GM21528 (cell line): ENCODE data around the gene LILRA1.
"Not testable (repeated sequence)": the region's sequence is repeated elsewhere in the genome, so short reads cannot be mapped to it uniquely, and the experiment has no call there.

Experiments used
- ATAC-seq: cut with Tn5 transposase; IDR thresholded peaks from one replicate; pipeline ENCODE4 v1.9.1; 2021; ENCODE audit warnings: mild to moderate bottlenecking, moderate library complexity; ENCODE audit not compliant: unreplicated experiment, low FRiP score

LILRA1 gene

DNA sequence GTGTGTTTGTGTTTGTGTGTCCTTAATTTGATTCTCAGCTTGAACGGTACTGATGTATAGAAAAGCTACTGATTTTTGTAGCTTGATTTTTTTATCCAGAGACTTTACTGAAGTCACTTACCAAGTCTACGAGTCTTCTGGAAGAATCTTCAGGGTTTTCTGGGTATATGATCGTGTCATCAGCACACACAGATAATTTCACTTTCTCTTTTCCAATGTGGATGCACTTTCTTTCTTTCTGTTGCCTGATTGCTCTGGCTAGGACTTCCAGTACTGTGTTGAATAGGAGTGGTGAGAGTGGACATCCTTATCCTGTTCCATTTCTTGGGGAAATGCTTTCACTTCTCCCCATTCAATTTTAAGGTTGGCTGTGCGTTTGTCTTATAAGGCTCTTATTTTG, 29.0 kb downstream of the LILRA1 start:
- ATAC-seq: no peak

DNA sequence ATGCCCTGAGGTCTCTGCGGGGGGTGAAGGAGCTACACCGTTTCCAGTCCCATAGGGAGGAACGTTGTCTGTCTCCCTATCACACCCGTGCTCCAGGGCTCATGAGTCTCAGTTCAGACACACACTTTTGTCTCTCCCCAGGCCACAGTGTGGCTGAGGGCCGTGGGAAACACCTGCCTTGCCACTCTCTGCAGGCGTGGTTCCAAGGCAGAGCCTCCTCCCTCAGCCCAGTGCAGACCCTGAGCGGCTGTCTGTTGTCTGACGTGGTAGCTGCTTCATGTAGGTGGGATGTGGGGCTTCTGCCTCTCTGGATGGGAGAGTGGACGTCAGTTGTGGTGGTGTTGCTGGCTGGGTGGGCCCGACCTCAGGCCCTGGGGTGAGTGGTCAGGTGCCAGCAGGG, 30.8 kb downstream of the LILRA1 start:
- not testable (repeated sequence) for ATAC-seq

DNA sequence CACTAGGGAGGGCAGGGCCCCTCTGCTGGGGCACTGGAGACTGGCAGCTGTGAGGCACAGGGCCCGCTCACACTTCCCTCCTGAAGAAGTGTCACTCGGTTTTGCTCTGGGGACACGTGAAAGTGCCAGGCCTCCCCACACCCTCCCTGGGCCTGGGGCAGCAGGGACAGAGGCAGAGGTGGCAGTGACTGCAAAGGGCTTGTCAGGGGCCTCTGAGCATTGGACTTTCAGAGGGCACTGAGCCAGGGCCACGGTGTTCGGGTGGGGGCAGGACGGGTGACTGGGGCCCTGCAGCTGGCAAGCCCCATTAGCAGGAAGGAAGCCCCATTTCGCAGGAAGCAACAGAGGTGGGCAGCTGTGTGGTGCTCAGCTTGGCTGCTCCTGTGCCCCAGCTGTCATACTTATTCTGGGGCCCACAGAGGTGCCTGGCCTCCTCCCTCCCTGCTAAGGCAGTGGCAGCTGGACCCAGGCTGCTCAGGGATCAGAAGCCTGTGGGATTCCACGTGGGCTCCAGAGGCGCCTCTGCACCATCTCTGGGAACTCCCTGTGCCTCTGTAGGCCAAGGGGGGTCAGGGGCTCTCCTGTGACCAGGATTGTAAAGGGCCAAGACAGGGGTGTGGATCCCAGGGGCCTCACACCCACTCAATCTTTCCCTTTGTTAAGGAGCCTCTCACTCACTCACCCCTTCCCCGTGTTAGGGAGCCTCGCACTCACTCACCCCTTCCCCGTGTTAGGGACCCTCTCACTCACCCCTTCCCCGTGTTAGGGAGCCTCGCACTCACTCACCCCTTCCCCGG, 31.7 kb downstream of the LILRA1 start:
- ATAC-seq: not testable (repeated sequence)

DNA sequence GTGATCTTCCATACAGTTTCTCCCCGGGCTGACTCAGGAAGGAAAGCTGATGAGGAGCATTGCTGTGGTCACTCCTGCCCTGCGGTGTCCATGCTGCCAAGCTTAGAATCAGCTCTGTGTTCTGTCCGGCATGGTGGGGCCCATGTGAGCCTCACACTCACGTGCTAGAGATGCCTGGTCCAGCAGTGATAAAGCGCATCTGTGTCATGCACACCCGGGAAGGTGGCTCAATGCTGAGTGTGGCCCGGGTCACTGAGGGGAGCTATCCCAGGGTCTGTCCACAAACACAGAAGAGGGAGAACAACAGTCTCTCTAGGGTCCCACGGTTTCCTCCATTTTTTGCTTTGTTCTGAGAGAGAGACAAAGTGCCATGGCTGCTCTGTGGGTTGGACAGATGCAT, 33.3 kb downstream of the LILRA1 start:
- ATAC-seq: no peak

DNA sequence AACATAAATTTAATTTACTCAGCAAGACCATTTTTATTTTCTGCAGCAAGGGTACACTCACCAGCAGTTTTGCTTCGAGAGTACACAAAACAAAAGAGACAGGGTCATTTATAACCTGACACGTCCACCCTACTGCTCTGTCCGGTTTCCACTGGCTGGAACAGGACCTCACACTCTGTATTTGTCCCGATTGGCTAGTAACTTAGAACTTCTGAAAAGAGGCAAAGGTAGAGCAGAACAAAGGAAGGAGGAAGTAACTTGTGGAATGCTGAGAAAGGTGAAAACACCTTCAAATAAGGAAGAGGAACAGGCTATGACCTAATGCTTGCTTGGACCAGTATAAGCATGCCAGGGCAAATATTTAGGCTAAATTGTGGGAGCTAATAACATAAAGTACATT, 34.5 kb downstream of the LILRA1 start:
- not testable (repeated sequence) for ATAC-seq

DNA sequence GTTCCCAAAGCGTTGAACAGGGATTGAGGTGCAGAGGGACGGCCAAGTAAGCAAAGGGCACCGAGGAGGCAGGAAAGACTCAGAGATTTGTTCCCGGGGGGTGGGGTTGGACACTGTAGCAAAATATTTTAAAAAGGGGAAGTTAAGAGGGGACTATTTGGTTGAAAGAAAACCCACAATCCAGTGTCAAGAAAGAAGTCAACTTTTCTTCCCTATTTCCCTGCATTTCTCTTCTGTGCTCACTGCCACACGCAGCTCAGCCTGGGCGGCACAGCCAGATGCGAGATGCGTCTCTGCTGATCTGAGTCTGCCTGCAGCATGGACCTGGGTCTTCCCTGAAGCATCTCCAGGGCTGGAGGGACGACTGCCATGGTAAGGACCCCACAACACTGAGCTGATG, 36.8 kb downstream of the LILRA1 start, which contains the start of gene LILRB1:
Gene LILRB1, plus strand, starts transcription at position 223 of the 400 bp plus-strand sequence. CDS start 590 bp downstream, outside the sequence.
- not testable (repeated sequence) for ATAC-seq

DNA sequence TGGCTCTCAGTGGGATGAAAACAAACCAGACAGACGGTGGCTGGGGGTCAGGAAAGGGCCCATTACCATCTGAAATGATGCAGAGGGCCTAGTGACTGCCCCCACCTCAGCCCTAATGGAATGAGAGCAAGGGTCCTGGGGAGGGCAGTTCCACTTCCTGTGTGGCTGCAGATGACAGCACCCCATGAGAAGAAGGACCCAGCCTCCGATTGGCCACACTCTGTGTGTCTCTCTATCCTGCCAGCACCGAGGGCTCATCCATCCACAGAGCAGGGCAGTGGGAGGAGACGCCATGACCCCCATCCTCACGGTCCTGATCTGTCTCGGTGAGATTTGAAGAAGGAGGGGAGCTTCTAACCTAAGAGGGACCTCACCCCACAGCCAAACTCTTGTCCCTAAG, 37.4 kb downstream of the LILRA1 start:
- no peak for ATAC-seq

DNA sequence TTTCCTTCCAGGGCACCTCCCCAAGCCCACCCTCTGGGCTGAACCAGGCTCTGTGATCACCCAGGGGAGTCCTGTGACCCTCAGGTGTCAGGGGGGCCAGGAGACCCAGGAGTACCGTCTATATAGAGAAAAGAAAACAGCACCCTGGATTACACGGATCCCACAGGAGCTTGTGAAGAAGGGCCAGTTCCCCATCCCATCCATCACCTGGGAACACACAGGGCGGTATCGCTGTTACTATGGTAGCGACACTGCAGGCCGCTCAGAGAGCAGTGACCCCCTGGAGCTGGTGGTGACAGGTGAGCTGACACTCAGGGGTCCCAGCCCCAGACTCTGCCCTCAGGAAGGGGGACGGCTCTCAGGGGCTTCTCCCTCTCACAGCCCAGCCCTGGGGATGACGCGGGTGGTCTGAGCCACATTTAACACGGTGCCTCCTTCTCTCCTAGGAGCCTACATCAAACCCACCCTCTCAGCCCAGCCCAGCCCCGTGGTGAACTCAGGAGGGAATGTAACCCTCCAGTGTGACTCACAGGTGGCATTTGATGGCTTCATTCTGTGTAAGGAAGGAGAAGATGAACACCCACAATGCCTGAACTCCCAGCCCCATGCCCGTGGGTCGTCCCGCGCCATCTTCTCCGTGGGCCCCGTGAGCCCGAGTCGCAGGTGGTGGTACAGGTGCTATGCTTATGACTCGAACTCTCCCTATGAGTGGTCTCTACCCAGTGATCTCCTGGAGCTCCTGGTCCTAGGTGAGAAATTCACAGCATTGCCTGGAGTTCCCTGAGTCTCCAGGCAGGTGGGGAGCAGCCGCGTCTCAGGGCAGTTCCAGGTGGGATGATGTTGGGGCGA, 38.3 kb downstream of the LILRA1 start:
- ATAC-seq: not testable (repeated sequence)

DNA sequence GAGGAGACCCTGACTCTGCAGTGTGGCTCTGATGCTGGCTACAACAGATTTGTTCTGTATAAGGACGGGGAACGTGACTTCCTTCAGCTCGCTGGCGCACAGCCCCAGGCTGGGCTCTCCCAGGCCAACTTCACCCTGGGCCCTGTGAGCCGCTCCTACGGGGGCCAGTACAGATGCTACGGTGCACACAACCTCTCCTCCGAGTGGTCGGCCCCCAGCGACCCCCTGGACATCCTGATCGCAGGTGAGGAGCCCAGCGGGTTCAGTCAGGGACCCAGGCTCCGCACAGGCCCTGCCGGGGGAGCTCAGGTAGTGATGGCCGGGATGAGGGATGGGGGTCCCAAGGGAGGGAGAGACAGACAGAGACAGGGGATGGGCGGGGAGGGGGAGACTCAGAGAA, 39.1 kb downstream of the LILRA1 start:
- ATAC-seq: not testable (repeated sequence)

DNA sequence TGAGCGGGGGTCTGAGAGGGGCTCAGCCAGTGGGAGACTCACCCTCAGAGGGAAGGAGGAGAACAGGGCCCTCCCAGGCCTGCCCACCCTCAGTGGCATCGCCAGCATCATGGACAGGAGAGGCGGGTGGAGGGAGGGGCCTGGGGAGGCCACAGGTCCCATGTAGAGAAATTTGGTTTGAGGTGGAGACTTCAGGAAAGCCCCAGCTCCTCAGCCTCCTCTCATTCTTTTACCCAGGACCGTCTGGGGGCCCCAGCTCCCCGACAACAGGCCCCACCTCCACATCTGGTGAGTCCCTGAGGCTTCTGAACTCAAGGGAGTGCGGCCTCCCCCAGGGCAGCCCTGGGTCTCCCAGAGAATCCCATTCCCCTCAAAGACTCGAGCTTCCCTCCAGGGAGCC, 40.0 kb downstream of the LILRA1 start:
- no peak for ATAC-seq

DNA sequence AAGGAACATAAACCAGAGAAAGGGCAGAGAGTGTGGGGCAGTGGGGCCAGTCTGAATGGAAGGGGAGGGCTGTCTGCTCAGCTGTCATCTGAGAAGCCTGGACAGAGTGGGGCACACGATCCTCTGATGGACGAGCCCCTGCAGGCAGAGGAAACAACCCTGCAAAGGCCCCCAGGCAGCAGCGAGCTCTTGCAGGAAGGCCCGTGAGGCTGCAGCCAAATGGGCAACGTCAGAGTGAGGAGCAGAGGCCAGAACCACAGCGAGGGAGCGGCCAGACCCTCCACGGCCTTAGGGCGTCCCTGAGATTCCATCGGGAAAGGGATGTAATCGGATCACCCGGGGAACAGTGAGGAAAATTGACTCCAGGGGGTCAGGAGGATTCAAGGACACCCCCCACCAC, 42.6 kb downstream of the LILRA1 start:
- ATAC-seq: not testable (repeated sequence)

DNA sequence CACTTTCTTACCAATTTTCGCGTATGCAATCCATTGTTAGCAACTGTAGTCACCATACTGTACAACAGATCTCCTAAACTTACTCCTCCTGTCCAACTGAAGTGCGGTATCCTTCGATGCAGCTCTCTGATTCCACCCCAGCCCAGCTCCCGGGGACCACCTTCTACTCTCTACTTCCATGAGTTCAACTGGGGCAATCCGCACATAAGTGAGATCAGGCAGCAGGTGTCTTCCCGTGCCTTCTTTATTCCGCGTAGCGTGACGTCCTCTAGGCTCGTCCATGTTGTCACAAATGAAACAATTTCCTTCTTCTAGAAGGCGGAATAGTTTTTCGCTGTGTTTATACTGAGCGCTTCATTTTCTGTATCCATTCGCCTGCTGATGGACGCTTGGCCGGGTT, 45.3 kb downstream of the LILRA1 start:
- ATAC-seq: no peak

DNA sequence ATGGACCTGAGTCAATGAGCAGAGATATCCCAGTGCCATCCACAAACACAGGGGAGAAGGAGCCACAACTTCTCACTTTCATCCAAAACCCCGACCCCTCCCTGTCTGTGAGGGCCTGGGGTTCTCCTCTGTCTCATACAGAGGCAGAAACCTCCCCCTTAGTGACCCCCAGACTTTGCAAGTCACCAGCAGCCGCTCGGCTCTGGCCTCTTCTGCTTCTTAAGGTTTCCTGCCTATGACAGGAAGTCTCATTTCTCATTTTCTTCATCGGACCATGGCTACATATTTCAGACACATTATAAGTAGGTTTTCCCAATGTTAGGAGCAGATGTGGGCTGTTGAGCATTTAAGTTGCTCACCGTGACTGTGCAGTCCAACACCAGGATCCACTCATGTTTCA, 49.5 kb downstream of the LILRA1 start:
- not testable (repeated sequence) for ATAC-seq

DNA sequence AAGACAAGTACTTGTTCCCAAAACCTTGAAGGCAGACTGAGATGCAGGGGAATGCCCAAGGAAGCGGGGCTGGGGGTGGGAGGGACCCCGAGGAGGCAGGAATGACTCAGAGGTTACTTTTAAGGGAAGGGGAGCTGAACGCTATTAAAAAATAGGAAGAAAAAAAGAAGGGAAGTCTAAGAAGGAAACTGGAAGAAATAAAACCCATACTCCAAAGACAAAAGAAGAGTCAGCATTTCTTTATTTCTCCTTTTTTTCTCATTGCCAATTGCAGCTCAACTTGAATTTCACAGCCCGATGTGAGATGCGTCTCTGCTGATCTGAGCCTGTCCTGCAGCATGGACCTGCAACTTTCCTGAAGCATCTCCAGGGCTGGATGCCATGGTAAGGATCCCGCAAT, 50.2 kb downstream of the LILRA1 start:
- not testable (repeated sequence) for ATAC-seq

DNA sequence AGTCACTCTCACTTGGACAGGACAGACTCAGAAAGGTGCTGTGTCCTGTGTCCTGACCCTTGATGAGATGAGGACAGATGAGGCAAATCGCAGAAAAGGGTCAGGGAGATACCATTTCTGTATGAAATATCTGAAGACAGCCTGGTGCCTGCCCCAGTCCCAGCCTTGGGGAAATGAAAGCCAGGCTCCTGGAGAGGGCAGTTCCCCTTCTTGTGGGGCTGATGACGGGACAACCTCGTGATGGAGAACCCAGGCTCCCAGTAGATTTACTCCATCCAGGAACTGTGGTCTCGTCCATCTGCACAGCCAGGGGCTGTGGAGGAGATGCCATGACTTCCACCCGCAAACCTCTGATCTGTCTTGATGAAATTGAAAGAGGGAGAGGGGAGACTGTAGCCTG, 50.6 kb downstream of the LILRA1 start:
- no peak for ATAC-seq

DNA sequence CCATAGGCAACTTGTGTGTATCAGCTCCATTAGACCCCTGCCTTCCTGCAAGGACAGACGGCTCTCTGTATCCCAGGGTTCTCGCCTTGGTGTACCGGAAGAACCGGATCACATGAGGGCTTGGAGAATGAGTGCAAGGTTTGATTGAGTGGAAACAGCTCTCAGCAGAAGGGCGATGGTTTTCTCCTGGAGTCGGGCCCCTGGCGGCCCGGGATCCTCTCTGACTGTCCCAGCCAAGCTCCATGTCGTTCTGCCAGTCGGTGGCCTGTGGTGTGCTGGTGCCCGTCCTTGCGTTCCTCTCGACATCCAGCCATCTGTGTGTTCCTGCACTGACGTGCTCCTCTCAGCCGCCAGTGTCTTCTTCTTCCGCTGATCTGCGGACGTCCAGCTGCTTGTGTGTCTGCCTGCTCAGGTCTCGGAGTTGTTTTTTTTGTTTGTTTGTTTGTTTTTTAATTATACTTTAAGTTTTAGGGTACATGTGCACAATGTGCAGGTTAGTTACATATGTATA, 53.0 kb downstream of the LILRA1 start:
- no peak for ATAC-seq

DNA sequence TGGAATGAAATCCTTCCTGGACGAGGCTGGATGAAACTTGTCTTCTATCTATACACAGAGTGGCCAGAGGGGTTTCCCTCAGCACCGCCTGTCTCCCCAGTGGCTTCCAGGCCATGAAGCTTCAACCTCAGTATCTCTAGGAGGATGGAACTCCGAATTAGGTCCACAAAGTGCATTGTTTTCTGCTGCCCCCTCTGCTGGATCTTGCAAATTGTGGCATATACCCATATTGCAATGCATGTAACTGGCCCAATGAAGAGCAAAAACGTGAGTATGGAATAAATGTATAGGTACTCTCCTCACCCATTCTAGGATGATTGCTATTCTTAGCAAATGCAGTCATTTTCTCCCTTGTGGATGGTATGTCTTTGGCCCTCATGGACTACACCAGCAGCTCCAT, 54.7 kb downstream of the LILRA1 start:
- ATAC-seq: no peak

DNA sequence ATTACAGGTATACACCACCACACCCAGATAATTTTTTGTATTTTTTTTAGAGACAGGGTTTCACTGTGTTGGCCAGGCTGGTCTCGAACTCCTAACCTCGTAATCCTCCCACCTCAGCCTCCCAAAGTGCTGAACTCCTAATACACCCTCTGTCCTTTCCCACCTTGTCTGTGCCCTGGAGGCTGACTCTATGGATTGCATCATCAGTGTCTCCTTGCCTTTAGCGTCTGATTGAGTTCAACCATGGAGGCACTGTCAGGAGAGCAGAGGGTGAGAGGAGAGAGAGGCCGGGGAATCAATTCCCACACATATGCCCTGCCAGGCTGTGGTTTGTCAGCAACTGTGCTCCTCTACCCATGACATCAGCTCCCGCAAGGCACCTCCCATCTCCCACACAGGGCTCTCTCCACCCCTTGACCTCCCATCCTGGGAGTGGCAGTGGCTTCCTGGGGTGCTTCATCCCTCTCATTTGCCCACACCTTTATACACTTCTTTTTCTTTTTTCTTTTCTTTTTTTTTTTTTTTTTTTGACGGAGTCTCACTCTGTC, 56.8 kb downstream of the LILRA1 start:
- no peak for ATAC-seq
